ENCODE measurements around the gene CD164L2.
"Not testable (repeated sequence)": the region's sequence is repeated elsewhere in the genome, so short reads cannot be mapped to it uniquely, and the experiment has no call there.

Gene CD164L2

DNA sequence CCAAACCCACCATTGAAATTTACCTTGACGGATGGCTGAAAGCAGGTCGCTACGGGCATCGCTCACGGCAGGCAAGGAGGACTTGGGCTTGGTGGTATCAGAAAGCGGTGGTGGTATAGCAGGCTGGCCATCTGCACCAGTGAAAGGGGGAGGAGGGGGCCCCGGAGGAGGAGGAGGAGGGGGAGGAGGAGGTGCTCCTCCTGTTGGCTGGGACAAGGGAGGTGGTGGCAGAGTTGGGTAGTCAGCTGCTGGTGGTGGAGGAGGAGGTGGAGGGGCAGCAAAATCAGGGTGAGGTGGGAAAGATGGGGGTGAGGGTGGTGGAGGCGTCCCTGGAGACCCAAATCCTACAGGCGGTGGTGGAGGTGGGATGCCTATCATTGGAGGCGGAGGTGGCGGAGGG, 26.5 kb upstream of the CD164L2 start:
- Histone ChIP-seq H3K4me3 (ENCODE audit: low read depth in 1 of 2, low read length in 1 of 2) (no peak overlapping the region), H3K9me3 (no peaks in the 10 kb centered on the region), H3K27me3 (no peaks in the 10 kb centered on the region), H3K27ac (no peak overlapping the region), H3K36me3 (peaks cover 99% of the 10 kb centered on the region), H3K4me1 (ENCODE audit: control insufficient read depth in 1 of 2, insufficient read depth in 1 of 2, low read depth in 1 of 2, low read length in 1 of 2) (no peaks in the 10 kb centered on the region)
- TF ChIP-seq, protein P1, sequence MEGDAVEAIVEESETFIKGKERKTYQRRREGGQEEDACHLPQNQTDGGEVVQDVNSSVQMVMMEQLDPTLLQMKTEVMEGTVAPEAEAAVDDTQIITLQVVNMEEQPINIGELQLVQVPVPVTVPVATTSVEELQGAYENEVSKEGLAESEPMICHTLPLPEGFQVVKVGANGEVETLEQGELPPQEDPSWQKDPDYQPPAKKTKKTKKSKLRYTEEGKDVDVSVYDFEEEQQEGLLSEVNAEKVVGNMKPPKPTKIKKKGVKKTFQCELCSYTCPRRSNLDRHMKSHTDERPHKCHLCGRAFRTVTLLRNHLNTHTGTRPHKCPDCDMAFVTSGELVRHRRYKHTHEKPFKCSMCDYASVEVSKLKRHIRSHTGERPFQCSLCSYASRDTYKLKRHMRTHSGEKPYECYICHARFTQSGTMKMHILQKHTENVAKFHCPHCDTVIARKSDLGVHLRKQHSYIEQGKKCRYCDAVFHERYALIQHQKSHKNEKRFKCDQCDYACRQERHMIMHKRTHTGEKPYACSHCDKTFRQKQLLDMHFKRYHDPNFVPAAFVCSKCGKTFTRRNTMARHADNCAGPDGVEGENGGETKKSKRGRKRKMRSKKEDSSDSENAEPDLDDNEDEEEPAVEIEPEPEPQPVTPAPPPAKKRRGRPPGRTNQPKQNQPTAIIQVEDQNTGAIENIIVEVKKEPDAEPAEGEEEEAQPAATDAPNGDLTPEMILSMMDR (IDR thresholded peaks at IDR 0.05): no peak

DNA sequence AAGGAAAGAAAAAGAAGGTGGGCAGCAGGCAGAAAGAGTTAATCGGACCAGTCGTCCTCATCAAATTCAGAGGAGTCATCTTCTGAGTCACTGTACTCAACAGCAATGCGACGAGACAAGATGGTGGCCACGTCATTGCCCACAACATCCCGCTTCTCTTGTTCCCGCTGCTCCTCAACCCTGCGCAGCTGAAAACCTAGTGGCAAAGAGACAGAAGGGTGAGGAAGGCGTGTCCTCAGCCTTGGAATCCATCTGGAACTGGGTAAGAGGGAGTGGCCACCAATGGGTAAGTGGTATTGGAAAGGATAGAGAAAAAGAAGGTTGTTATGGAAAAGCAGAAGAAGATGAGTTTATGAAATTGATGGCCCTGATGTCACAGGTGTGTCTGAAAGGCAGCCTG, 25.0 kb upstream of the CD164L2 start:
- Histone ChIP-seq H3K9me3 (no peaks in the 10 kb centered on the region), H3K4me1 (ENCODE audit: control insufficient read depth in 1 of 2, insufficient read depth in 1 of 2, low read depth in 1 of 2, low read length in 1 of 2) (peaks cover 2 to 10% of the 10 kb centered on the region in 2 experiments), H3K36me3 (peaks cover 98% of the 10 kb centered on the region), H3K4me3 (ENCODE audit: low read depth in 1 of 2, low read length in 1 of 2) (no peak overlapping the region), H3K27ac (no peak overlapping the region), H3K27me3 (no peaks in the 10 kb centered on the region)
- TF ChIP-seq, protein P1 (IDR thresholded peaks at IDR 0.05): no peak

DNA sequence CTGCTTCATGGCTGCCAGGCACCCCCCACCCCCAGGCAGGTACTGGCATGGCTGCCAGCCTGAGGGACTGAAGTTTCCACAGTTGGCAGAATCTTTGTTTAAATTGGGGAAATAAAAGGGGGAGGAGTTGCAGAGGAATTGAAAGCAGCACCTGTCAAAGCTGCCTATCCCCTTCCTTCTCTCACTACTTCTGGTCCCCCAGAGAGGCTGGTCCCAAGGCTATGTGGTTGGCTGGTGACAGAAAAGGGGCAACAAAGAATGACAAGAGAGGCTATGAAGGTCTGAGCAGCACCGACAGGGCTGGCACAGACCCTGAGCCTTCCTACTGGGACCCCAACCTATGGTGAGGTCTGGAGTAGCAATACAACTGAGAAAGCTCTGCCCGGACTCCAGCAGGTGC, 23.7 kb upstream of the CD164L2 start:
- not testable (repeated sequence) for H3K27ac ChIP-seq; H3K9me3 ChIP-seq; H3K27me3 ChIP-seq; H3K4me3 ChIP-seq (ENCODE audit: low read depth in 1 of 2, low read length in 1 of 2)
- H3K36me3 ChIP-seq: peaks cover 85% of the 10 kb centered on the region
- H3K4me1 ChIP-seq (ENCODE audit: control insufficient read depth in 1 of 2, insufficient read depth in 1 of 2, low read depth in 1 of 2, low read length in 1 of 2): peaks cover 3 to 13% of the 10 kb centered on the region in 2 experiments

DNA sequence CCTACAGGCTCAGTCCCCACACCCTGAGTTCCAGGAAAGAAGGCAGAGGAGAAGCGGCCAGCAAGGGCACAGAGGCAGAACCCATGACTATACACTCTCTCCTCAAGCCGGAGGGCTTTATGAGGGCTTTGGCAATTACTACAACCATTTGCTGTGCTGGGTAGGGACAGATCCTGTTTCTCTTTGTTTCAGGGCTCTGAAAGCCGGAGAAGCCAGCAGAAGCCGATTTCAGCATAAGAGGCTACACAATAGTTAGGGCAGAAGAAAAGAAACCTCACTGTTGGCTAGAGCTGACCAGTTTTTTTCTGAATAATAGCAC, 23.2 kb upstream of the CD164L2 start:
- no peak overlapping the region for H3K4me3 ChIP-seq (ENCODE audit: low read depth in 1 of 2, low read length in 1 of 2)
- TF ChIP-seq, protein P1 (IDR thresholded peaks at IDR 0.05): no peak
- peaks cover 80% of the 10 kb centered on the region for H3K36me3 ChIP-seq
- no peaks in the 10 kb centered on the region for H3K27me3 ChIP-seq
- H3K4me1 ChIP-seq (ENCODE audit: control insufficient read depth in 1 of 2, insufficient read depth in 1 of 2, low read depth in 1 of 2, low read length in 1 of 2): peaks cover 6 to 13% of the 10 kb centered on the region in 2 experiments
- H3K9me3 ChIP-seq: no peaks in the 10 kb centered on the region
- no peak overlapping the region for H3K27ac ChIP-seq

DNA sequence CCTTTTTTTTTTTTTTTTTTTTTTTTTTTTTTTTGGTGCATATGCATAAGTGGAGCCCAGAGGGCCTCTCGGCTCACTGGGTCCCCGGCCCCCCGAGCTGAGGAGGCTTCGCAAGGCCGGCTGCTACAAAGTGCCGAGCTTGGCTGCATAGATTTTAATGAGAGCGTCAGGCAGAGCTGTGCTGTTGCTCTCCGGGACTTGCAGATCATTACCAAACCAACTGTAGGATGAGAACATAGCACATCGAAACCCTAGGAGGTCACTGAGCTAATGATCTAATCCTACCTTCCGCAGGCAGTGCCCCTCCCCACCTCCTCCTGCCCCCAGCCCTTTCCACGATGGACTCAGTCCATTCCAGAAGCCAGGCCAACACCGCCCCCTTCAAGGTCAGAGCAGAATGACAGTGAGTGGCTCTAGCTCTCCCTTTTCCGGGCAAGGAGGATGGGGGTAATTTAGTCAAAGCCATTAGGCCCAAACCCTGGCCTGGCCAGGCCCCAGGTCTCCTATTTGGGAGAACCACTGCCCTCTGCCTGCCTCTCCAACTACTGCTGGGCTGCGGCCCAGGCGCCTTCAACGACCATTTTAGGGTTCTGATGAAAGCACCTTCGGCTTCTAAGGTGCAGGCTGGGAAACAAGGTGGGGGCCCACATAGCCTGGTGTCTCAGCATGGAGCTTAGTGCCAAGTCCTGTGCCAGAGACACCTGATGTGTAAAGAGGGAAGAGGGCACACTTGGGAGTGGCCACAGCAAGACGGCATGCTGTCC, 22.6 kb upstream of the CD164L2 start:
- not testable (repeated sequence) for H3K27me3 ChIP-seq; H3K9me3 ChIP-seq; H3K4me3 ChIP-seq (ENCODE audit: low read depth in 1 of 2, low read length in 1 of 2); H3K27ac ChIP-seq
- Histone ChIP-seq H3K4me1 (ENCODE audit: control insufficient read depth in 1 of 2, insufficient read depth in 1 of 2, low read depth in 1 of 2, low read length in 1 of 2) (peaks cover 6 to 13% of the 10 kb centered on the region in 2 experiments), H3K36me3 (peaks cover 75% of the 10 kb centered on the region)

DNA sequence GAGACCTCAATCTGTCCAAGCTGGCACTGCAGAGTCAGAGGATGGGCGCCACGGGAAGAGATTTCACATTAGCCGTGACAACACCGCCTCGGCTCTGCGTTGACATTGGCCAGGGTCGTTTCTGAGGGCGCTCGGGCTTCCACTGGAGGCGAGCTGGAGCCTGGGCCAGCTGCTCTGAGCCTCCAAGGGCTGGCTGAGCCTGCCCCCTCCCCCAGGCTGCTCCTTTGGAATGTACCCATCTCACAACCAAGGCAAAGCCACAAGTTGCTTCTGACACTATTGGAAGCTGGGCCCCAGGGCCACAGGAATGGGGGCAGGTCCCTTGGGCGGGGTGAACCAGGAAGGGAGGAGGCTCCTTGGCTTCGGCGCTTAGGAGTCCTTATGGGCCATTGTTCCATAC, 21.9 kb upstream of the CD164L2 start:
- H3K4me3 ChIP-seq (ENCODE audit: low read depth in 1 of 2, low read length in 1 of 2): no peak overlapping the region
- peaks cover 68% of the 10 kb centered on the region for H3K36me3 ChIP-seq
- peaks cover 6 to 13% of the 10 kb centered on the region in 2 experiments for H3K4me1 ChIP-seq (ENCODE audit: control insufficient read depth in 1 of 2, insufficient read depth in 1 of 2, low read depth in 1 of 2, low read length in 1 of 2)
- no peak overlapping the region for H3K27ac ChIP-seq
- TF ChIP-seq, protein P1 (IDR thresholded peaks at IDR 0.05): no peak
- H3K27me3 ChIP-seq: no peaks in the 10 kb centered on the region
- no peaks in the 10 kb centered on the region for H3K9me3 ChIP-seq
